GM18909 (cell line): ENCODE measurements around the gene CLASP1.
"Not testable (repeated sequence)": the region's sequence is repeated elsewhere in the genome, so short reads cannot be mapped to it uniquely, and the experiment has no call there.

Source experiments
- ATAC-seq: cut with Tn5 transposase; IDR thresholded peaks from one replicate; pipeline ENCODE4 v1.9.1; 2021; ENCODE audit warnings: mild to moderate bottlenecking; ENCODE audit not compliant: unreplicated experiment, poor library complexity

CLASP1 gene

DNA sequence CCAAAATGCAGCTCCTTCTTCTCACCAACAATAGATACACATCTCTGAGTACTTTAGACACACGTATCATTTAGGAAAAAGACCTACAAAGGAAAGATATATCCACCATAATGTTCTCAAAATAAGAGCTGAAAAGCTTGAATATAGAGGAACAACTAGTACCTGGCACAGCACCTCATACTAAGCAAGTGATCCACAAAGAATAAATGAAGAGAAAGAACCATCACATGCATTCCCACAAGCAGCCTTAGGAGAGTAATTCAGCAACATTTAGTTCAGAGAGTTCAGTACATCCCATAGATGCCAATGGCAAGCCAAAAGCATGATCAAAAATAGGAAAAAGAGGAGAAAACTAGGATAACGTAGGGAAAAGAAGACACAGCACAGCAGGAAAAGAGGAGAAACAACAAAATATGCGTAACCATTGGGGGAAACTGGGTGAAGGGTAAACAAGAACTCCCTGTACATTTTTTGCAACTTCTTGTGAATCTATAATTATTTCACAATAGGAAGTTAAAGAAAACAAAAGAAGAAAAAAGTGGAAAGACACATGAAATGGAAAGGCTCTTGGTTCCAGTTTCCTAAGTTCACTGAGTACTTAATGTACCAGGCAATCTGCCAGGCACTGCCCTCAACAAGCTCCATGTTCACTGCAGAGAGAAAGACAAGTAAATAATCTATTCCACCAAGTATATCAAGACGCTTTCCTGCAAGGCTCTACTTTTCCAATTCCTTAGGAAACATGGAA, 22.3 kb downstream of the CLASP1 start:
- ATAC-seq = no peak

DNA sequence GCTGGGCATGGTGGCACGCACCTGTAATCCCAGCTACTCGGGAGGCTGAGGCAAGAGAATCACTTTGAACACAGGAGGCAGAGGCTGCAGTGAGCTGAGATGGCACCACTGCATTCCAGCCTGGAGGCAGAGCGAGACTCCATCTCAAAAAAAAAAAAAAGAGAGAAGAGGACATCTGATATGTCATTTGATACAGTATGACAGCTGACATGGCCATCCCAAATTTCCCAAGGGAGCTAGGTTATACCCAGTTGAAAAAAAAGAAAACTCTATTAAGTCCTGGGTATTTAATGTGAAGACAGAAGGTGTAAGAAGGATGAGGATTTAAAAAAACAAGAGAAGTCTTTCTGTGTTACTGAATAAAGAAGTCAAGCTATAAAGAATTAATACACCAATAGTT, 23.3 kb downstream of the CLASP1 start:
- no peak for ATAC-seq

DNA sequence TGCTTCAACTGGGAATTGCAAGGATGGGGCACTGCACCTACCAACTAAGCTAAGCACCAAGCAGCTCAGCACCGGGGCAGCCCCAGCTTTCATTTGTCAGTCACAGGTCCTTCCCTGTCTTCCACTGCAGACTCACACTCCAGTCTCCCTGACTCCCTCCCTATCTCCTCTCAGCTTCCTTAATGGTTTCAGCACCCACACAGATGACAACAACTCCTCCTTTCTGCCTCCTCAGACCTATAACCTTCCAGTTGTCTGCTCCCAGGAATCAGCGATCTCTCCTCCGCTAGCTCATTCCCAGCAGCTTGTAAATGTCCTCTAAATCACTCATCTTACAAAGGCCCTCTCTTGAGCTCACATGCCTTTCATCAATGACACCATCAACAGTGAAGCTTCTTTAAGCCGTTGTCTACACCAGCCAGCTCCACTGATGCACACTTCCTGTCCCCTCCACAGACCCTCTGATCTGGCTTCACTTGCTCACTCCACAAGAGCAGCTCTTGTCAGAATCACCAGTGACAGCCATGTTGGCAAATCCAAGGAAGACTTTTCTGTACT, 32.1 kb downstream of the CLASP1 start:
- peak; percentile 60 for ATAC-seq

DNA sequence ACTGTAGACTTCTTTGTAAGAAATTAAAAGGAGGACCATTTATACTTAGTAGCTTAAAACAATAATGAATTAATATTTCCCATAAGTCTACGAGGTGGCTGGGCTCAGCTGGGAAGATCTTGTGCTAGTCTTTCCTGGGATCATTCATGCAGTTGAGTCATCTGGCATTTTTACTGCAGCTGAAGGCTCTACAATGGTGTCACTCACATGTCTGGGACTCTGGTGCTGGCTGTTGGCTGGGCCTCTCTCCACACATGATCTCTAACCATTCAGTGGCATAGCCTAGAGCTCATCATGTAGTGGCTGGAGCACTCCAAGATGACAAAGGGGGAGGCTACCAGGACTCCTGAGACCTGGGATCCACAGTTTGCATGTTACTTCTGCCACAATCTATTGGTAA, 35.5 kb downstream of the CLASP1 start:
- ATAC-seq = no peak

DNA sequence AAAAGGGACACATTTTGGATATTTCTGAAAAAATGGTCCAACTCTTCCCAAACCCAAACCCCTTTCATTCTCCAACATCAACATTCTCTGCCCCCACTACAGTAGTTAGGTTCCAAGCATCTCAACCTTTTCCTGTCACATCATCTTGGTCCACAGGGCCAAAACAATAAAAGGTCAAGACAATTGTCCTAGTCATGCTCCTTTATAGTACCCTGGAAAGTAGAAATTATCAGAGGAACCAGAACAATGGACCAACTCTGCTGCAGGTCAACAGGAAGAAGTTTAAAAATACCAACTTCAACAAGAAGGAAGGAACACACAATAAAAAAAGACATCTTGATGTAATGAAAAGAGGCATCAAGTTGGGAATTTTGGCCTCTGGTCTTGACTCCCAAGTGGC, 36.1 kb downstream of the CLASP1 start:
- ATAC-seq = no peak

DNA sequence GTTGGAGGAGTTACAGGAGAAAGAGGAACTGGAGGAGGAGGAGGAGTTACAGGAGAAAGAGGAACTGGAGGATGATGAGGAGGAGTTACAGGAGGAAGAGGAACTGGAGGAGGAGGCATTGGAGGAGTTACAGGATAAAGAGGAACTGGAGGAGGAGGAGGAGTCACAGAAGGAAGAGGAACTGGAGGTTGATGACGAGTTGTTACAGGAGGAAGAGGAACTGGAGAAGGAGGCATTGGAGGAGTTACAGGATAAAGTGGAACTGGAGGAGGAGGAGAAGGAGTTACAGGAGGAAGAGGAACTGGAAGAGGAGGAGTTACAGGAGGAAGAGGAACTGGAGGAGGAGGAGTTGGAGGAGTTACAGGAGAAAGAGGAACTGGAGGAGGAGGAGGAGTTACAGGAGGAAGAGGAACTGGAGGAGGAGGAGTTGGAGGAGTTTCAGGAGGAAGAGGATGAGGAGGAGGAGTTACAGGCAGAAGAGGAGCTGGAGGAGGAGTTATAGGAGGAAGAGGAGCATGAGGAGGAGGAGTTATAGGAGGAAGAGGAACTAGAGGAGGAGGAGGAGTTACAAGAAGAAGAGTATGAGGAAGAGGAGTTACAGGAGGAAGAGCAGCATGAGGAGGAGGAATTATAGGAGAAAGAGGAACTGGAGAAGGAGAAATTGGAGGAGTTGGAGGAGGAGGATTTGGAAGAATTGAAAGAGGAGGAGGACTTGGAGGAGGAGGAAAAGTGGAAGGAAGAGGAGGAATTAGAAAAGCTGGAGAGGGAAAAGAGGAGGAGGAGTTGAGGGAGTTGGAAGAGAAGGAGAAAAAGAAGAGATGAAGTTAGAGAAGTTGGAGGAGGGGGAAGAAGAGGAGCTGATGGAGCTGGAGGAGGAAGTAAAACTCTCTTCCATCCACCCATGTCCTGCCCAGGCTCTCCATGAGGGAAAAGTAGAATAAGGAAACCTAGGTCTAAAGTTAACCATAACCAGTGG, 37.2 kb downstream of the CLASP1 start:
- ATAC-seq = no peak

DNA sequence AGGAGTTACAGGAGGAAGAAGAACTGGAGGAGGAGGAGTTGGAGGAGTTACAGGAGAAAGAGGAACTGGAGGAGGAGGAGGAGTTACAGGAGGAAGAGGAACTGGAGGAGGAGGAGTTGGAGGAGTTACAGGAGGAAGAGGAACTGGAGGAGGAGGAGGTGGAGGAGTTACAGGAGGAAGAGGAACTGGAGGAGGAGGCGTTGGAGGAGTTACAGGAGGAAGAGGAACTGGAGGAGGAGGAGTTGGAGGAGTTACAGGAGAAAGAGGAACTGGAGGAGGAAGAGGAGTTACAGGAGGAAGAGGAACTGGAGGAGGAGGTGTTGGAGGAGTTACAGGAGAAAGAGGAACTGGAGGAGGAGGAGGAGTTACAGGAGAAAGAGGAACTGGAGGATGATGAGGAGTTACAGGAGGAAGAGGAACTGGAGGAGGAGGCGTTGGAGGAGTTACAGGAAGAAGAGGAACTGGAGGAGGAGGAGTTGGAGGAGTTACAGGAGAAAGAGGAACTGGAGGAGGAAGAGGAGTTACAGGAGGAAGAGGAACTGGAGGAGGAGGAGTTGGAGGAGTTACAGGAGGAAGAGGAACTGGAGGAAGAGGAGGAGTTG, 38.1 kb downstream of the CLASP1 start:
- ATAC-seq = not testable (repeated sequence)

DNA sequence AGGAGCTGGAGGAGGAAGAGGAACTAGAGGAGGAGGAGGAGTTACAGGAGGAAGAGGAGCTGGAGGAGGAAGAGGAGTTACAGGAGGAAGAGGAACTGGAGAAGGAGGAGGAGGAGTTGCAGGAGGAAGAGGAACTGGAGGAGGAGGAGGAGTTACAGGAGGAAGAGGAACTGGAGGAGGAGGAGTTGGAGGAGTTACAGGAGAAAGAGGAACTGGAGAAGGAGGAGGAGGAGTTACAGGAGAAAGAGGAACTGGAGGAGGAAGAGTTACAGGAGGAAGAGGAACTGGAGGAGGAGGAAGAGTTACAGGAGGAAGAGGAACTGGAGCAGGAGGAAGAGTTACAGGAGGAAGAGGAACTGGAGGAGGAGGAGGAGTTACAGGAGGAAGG, 38.8 kb downstream of the CLASP1 start:
- not testable (repeated sequence) for ATAC-seq

DNA sequence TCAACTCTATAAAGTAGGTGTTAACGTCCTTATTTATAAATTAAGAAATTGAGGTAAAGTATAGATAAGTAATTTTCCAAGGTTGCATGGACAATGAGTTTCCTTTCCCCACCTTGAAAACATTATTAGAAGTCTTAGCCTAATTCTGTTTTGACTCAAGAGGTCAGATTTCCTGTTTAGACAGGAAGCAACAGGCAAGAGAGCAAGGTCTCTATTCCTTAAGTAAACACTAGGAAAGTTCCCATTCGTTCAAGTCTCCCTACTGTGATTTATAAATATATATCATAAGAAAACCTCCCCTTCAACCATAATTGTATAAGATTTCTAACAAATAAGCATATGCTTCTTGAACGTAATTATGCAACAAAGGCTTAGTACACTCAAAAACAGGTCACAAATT, 40.3 kb downstream of the CLASP1 start:
- ATAC-seq = no peak

DNA sequence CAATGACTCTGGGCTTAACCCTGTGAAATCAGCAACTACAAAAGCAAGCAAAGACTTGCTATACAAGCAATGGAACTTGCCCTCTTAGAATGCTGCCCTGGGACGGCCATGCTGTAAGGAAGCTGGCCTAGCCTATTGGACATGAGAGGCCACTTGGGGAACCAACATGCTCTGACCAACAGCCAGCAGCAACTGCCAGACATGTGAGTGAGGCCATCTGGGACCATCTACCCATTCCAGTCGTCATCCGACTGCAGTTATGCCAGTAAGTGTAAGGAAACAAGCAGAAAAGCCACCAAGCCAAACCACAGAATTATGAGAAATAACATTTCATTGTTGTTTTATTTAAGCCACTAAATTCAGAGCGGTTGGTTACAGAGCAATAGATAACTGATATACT, 40.9 kb downstream of the CLASP1 start:
- ATAC-seq = no peak

DNA sequence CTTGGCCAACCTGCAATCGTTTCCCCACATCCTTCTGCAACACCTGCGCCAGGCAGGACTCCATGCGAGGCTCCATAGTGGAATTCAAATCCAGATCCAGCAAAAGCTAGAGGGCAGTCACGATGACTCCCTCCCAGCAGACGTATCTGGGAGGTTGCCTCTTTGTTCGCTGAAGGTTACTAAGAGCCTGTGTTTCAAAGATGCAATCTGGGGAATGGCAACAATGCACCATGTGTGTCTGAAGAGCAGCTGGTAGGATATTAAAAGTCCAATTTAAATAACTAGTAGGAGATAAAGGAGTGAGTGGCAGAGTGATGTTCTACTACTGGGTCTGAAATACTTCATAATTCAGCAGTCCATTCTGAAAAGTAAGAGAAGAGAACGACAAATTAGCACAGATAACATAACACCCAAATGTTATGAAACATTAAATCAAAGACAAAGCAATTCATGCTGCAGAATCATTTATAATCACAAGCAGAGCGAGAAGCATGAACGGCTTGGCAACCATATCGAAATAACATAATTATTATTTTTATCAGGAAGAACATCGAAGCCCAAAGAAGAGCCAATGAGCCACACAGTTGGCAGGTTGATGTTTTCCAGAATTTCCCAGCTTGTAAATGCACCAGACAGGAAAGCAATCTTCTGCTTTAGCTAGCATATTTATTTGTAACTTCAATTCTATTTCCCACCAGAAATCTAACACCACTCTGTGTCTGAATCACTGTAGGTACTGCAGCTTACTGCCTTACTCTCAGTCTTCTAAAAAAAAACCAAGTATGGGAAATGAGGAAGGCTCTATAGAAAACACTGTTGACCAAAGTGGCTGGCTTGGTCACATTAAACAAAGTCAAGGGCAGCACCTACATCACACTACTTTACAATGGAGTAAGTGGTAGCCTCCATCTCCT, 43.2 kb downstream of the CLASP1 start:
- ATAC-seq = no peak

DNA sequence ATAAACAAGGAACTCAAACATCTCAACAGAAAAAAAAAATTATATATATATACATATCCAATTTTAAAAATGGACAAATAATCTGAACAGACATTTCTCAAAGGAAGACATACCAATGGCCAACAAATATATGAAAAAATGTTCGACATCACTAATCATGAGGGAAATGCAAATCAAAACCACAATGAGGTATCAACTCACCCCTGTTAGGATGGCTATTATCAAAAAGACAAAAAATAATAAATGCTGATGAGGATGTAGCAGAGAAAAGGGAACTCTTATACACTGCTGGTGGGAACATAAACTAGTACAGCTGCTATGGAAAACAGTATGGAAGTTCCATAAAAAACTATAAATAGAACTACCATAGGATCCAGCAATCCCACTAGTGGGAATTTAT, 46.1 kb downstream of the CLASP1 start:
- ATAC-seq = no peak

DNA sequence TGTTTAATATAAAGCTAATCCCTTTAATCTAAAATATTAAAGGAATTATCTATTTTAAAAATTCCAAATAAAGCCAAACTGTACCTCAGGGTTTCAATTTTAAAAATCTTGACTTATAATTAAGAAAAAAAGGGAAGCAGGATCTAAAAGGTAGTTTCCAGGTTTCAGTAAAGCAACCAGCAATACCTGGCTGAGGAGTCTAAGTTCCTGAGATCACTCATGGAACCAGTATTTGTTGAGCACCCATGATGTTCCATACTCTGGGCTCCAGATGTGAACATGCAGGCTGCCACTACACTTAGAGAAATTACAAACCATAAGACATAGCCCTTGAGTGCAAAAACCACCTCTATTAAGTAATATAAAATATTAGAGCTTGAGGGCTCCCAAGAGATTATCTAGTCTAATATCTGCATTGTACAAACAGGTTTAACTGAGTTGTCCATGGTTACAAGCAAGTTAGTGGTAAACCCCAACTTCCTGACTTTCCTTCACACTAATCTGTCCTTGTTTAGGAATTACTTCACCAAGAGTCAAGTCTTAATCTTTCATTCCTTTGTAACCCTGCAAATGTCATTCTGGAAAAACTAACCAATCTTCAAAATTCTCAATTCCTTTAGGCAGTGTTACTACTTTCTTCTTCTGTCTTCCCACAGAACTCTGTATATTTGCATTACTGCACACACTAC, 49.2 kb downstream of the CLASP1 start:
- peak; percentile 47 for ATAC-seq

DNA sequence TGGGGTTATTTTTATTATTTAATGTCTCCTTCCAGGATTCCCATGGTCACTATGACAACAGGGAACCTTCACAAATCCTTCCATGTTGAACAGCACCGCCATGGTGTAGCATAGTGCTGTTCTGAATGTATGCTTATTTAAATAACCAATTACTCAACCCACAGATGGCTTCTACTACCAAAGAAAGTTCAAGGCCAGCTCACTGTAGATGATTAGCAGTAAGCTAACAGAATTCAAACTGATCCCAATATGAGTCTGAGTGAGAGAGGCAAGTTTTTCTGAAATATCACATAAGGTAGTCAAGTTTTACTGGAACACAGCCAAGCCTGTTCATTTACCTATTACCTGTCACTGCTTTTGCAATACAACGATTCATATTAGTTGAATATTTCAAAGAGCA, 51.2 kb downstream of the CLASP1 start:
- ATAC-seq = no peak

DNA sequence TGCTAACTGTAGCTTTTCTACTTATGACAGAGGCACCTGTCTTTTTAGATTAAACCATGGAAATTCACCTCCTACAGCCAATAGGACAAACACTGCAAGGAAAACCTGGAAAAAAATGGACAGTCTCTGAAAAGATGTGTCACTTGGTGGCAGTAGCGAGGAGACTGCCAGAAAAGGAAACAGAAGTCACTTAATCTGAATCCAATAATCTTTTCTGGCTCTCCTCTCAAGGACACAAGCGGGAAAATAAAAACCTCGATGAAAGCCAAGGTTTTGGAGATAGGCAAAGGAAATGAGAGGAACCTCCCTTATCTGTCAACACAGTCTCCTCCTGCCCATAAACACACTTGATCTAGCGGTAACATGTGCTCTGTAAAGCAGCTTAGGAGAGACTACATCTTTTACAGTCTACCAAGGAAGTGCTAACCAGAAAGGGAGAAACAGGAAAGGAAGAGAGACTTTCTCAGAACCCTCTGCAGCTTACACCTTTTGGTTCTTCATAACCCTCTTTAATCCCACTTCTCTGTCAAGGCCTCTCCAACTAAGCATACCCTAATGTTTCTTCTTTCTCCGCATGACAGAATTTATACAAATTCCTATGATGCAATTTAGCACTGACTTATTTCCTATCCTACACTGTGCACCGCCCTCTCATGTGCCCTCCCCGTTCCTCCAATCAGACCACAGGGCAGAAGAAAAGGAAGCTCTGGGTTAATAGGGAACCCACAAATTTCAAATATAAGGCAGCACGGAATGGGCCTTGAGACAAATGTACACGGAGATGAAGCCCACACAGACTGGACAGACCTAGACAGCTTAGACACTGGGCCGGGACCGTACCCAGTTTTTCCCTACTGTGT, 52.8 kb downstream of the CLASP1 start:
- peak; percentile 69 for ATAC-seq

DNA sequence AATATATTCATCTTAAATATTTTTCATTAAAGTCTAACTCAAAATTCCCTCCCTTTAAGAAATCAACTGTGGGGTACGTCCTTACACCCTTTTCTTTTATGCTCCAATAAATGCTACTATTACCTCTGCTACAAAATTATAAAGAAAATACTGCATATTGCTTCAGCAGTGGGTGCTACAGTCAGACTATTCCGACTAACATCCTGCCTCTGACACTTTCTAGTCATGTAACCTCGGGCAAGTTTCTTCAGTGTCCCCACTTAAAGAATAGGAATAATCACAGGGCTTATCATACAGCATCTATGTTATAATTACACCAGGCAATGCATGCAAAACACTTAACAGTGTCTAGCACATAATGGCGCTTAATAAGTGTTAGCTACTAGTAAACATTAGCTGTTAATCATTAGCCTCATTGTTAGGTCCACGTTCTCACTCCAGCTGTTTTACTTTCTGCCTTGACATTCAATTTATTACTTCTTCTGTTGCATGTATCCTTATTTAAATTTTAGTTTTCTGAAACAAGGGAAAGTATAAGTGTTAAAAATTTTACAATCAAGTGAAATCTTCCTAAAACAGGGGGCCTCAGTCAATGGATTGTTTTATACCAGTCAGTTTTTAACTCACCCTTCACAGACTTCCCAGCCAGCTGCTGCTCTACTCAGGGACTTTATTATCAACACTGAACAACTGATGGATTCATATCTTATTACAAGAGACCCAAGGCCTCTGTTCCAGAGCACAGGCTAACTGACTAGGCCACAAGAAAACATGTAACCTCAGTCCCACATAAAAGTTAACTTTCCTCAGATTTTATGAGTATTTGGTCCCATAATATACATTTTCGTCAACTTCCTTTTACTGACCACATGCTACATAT, 54.0 kb downstream of the CLASP1 start:
- ATAC-seq = peak; percentile 44

DNA sequence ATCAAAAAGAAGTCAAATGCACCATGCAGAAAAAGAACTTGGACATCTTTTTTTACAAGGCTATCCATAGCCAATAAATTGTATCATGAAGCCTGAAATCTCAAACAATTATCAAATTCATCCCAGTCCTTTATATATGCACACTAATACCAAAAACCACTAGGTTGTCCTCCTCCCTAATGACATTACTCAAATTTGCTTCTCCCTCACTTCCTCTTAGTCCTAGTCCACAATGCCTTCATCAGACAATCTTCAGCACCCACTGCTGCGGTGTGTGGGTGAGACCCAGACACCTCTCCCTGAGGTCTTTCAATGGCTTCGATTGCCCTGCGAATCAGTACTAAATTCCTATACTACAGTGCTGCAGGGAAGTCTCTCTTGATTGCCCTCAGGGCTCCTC, 58.1 kb downstream of the CLASP1 start:
- no peak for ATAC-seq
